ENCODE results near the gene TSPAN5.

Gene TSPAN5

GRCh38 chr4:98503676-98504075 lies 154.7 kb downstream of the TSPAN5 start:
- H3K4me3 ChIP-seq (replicated peaks; ENCODE audit: low read depth, low read length) = no peak overlapping the region
- TF ChIP-seq CTCF (IDR thresholded peaks at IDR 0.05; ENCODE audit: low read length, missing control alignments) = no peak
- no peak for DNase-seq (ENCODE audit: low read depth)

- no peak for TF ChIP-seq CTCF (IDR thresholded peaks at IDR 0.05; ENCODE audit: low read length, missing control alignments)
- DNase-seq (ENCODE audit: low read depth) = no peak
Measured at GRCh38 chr4:98502624-98503023, 155.8 kb downstream of the TSPAN5 start.

GRCh38 chr4:98502031-98502430 lies 156.4 kb downstream of the TSPAN5 start:
- TF ChIP-seq CTCF (IDR thresholded peaks at IDR 0.05; ENCODE audit: low read length, missing control alignments) = no peak
- H3K4me3 ChIP-seq (replicated peaks; ENCODE audit: low read depth, low read length) = no peak overlapping the region
- DNase-seq (ENCODE audit: low read depth) = no peak

More at GRCh38 chr4:98502624-98503023, 155.8 kb downstream of the TSPAN5 start:
- H3K4me3 ChIP-seq (replicated peaks; ENCODE audit: low read depth, low read length) = no peak overlapping the region

GRCh38 chr4:98501383-98501782 lies 157.0 kb downstream of the TSPAN5 start:
- no peak overlapping the region for H3K4me3 ChIP-seq (replicated peaks; ENCODE audit: low read depth, low read length)
- DNase-seq (ENCODE audit: low read depth) = no peak
- no peak for TF ChIP-seq CTCF (IDR thresholded peaks at IDR 0.05; ENCODE audit: low read length, missing control alignments)

- H3K4me3 ChIP-seq (replicated peaks; ENCODE audit: low read depth, low read length) = no peak overlapping the region
- DNase-seq (ENCODE audit: low read depth) = no peak
- TF ChIP-seq CTCF (IDR thresholded peaks at IDR 0.05; ENCODE audit: low read length, missing control alignments) = no peak
Measured at GRCh38 chr4:98498774-98499173, 159.6 kb downstream of the TSPAN5 start.

- TF ChIP-seq CTCF (IDR thresholded peaks at IDR 0.05; ENCODE audit: low read length, missing control alignments) = no peak
- H3K4me3 ChIP-seq (replicated peaks; ENCODE audit: low read depth, low read length) = no peak overlapping the region
- DNase-seq (ENCODE audit: low read depth) = no peak
Measured at GRCh38 chr4:98496152-98496845, 162.1 kb downstream of the TSPAN5 start.

GRCh38 chr4:98493296-98493695 lies 165.1 kb downstream of the TSPAN5 start:
- DNase-seq (ENCODE audit: low read depth) = no peak
- H3K4me3 ChIP-seq (replicated peaks; ENCODE audit: low read depth, low read length) = no peak overlapping the region
- no peak for TF ChIP-seq CTCF (IDR thresholded peaks at IDR 0.05; ENCODE audit: low read length, missing control alignments)

All from fibroblast of pulmonary artery (primary cell).